Fibroblast of skin of left biceps (primary cell): ENCODE measurements around the gene SNPH.
A peak's percentile ranks its signal among the peaks of the same experiment; 100 is the strongest.

Experiments
- DNase-seq, 2 experiments: peaks; one replicate each; pipeline ENCODE4 v3.0.0-alpha.2; 2013; ENCODE audit warnings: low read depth in 2 of 2

Gene SNPH

GRCh38 chr20:1323830-1324597 lies 57.9 kb downstream of the SNPH start:
- no peak for DNase-seq

GRCh38 chr20:1324598-1325172 lies 58.6 kb downstream of the SNPH start:
- DNase-seq: no peak

GRCh38 chr20:1325173-1326030 lies 59.3 kb downstream of the SNPH start:
- DNase-seq: peak; percentile 86 to 88

GRCh38 chr20:1326031-1326930 lies 60.2 kb downstream of the SNPH start:
- DNase-seq: no peak

GRCh38 chr20:1327241-1327653 lies 61.2 kb downstream of the SNPH start:
- DNase-seq: peak in 1 of 2 experiments; percentile 13

- DNase-seq: no peak
Observed at GRCh38 chr20:1327827-1328679, 62.0 kb downstream of the SNPH start.

GRCh38 chr20:1328680-1329330 lies 62.7 kb downstream of the SNPH start, which contains the start of gene SDCBP2:
TSS of gene SDCBP2 (minus strand) at chr20:1329139. CDS start at chr20:1320416, 8,723 bp downstream.
- DNase-seq: no peak

GRCh38 chr20:1330075-1330830 lies 64.2 kb downstream of the SNPH start:
- DNase-seq: no peak

GRCh38 chr20:1331101-1331500 lies 65.0 kb downstream of the SNPH start:
- no peak for DNase-seq

- no peak for DNase-seq
Observed at GRCh38 chr20:1331801-1332453, 65.8 kb downstream of the SNPH start.

GRCh38 chr20:1332749-1333300 lies 66.7 kb downstream of the SNPH start:
- DNase-seq: no peak

- no peak for DNase-seq
Observed at GRCh38 chr20:1333462-1334369, 67.6 kb downstream of the SNPH start.

GRCh38 chr20:1334370-1334731 lies 68.3 kb downstream of the SNPH start:
- DNase-seq: no peak

- no peak for DNase-seq
Observed at GRCh38 chr20:1334761-1335160, 68.7 kb downstream of the SNPH start.

- no peak for DNase-seq
Observed at GRCh38 chr20:1335961-1336698, 70.0 kb downstream of the SNPH start.

- DNase-seq: no peak
Observed at GRCh38 chr20:1336699-1337367, 70.7 kb downstream of the SNPH start.
